WI38 (cell line): Measurements from ENCODE around the gene ZSCAN9.

Experiments used
- H3K4me3 ChIP-seq: 2 replicates; pipeline ENCODE4 v1.5.1; 2011; ENCODE audit warnings: low read depth, mild to moderate bottlenecking, control low read depth, low read length
- TF ChIP-seq, protein P1 (sequence below): IDR thresholded peaks from 2 replicates; pipeline ENCODE4 v1.5.1; 2012; ENCODE audit warnings: low read depth, mild to moderate bottlenecking, control low read depth, low read length

The ZSCAN9 gene

DNA sequence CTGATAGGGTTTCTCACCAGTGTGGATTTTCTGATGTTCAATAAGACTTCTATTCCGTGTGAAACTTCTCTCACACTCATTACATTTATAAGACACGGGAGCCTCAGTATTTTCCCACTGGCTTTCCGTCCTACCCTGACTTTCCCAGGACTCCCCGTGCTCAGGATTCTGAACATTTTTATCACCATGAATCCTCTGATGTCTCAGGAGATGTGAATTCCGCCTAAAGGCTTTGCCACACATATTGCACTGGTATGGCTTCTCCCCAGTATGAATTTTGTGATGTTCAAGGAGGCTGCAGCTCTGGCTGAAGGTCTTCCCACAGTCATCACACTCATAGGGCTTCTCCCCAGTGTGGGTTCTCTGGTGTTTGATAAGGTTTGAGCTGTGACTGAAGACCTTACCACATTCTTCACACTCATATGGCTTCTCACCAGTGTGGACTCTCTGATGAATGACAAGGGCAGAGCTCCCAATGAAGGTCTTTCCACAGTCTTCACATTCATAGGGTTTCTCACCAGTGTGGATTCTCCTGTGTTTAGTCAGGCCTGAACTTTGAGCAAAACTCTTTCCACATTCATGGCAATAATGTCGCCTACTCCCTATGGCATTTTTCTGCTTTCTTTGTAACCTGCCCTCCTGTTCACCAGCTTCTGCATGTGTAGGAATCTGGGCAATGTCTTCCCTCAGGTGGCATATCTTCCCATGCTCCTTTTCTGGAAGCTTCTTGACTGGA, 20.3 kb downstream of the ZSCAN9 start:
- no peak overlapping the region for H3K4me3 ChIP-seq
- TF ChIP-seq, protein P1, sequence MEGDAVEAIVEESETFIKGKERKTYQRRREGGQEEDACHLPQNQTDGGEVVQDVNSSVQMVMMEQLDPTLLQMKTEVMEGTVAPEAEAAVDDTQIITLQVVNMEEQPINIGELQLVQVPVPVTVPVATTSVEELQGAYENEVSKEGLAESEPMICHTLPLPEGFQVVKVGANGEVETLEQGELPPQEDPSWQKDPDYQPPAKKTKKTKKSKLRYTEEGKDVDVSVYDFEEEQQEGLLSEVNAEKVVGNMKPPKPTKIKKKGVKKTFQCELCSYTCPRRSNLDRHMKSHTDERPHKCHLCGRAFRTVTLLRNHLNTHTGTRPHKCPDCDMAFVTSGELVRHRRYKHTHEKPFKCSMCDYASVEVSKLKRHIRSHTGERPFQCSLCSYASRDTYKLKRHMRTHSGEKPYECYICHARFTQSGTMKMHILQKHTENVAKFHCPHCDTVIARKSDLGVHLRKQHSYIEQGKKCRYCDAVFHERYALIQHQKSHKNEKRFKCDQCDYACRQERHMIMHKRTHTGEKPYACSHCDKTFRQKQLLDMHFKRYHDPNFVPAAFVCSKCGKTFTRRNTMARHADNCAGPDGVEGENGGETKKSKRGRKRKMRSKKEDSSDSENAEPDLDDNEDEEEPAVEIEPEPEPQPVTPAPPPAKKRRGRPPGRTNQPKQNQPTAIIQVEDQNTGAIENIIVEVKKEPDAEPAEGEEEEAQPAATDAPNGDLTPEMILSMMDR = no peak

DNA sequence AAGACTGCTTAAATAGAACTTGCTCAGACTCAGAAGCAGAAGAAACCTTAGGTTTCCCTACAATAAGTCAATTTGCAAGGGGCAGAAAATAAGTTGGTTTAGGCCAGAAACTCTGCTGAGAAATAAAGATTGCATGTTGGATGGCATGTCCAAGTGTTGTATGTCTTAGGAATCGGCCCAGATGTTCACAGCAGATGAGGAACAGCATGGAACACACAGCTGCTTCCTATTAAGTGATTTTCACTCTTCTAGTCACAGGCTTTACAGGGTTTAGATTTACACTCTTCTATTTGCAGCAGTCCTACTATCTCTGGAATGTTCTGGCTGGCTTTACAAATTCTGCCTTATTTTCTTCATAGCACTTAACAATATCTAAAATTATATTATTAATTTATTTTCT, 23.8 kb downstream of the ZSCAN9 start:
- TF ChIP-seq, protein P1 = no peak
- no peak overlapping the region for H3K4me3 ChIP-seq

DNA sequence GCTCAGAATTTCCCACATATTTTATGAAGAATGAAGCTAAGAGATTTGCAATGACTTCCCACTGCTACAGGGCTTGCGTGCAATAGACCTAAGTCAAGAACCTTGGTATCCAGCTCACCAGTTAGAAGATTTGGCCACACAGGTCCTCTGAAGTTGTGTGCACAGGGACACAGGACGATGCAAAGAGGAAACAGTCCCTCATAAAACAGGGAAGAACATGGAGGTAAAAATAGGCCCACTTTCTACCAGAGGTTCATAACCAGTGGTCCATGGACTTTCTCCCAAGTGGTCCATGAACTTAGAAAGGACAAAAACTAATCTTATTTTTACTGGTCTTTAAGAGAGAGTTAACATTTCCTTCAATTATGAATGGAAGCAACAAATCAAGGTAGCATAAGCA, 25.7 kb downstream of the ZSCAN9 start:
- TF ChIP-seq, protein P1 = no peak
- peak overlapping the region; percentile 90 for H3K4me3 ChIP-seq

DNA sequence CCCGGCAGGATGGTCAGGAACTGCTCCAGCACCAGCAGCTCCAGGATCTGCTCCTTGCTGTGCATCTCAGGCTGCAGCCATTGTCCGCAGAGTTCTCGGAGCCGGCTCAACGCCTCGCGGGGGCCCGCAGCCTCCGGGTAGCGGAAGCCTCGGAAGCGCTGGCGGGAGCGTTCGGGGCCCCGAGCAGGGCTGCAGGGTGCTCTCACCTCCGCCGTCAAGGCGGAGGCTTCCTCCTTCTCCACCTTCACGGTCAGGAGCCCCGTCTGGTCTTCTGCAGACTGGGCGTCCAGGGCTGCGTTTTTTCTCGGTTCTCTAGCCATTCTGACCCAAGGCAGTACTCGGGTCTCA, 26.6 kb downstream of the ZSCAN9 start:
- peak overlapping the region; percentile 90 for H3K4me3 ChIP-seq
- TF ChIP-seq, protein P1 = no peak

DNA sequence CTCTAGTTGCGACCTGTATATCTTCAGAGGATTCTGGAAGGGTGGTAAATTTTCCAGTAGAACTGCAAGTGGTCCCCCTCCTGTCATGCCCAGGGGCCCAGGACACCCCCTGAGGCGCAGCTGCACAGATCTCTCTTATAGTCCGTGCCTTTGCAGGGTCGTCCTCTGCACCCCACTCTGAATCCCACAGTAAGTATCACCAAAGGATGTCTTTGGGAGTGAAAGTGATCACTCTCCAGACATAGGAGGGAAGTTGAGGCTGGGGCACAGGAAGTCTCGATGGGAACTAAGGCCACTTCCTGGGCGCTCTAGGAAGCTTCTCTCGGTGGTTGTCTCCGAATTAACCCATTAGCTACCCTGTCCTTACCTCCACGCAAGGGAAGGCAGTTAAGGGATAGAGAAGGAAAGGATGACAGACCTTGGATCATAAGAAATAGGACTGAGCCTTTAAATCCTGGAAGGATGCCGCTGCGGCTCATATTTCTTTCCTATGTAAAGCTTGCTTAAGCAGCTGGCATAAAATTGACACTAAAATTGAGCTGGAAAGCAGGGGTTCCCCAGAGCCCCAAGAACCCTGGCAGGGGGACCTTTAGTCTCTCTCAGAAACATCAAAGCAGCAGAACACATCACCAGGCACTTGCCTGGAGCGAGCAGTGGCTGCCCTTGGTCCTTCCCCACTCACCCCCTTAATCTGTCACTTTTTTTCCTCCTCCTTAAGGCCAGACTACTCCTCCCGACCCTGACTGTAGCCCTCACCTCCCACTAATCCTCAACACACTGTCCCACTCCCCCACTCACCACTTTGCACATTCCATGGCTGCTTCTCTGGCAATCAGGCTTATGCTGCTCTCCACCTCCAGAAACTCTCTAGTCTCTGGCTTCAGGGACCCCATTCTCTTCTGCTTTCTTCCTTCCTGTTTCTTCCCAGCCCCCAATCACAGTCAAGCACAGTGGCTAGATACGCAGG, 27.2 kb downstream of the ZSCAN9 start, which contains the start of gene ZKSCAN4:
Gene ZKSCAN4 (minus strand): TSS at position 261 of the 967 bp plus-strand sequence. CDS start 289 bp downstream, outside the sequence.
- H3K4me3 ChIP-seq = peak within 1 kb of the TSS; percentile 90
- TF ChIP-seq, protein P1 = no peak

DNA sequence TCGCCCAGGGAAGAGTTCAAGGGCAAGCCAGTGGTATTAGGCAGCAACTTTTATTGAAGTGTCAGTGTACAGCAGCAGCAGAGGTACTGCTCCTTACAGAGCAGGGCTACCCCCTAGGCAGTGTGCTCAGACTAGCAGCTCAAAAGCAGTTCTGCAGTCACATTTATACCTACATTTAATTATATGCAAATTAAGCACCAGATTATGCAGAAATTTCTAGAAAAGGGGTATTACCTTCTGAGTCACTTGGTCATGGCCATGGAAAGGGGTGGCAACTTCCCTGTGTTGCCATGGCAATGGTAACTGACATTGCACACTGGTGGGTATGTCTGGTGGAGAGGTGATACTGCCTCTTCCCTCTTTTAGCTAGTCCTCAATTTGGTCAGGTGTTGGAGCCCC, 29.0 kb downstream of the ZSCAN9 start:
- TF ChIP-seq, protein P1 = no peak
- H3K4me3 ChIP-seq = no peak overlapping the region

DNA sequence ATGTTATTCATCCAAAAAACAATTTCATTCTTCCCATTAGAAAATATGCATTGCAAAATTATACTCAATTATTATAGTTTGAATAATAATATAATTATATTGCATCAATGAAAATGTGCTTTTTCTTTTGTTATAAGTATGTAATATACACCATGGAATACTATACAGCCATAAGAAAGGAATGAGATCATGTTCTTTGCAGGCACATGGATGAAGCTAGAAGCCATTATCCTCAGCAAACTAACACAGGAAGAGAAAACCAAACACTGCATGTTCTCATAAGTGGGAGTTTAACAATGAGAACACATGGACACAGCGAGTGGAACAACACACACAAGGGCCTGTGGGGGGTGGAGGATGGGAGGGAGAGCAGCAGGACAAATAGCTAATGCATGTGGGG, 32.0 kb downstream of the ZSCAN9 start:
- no peak overlapping the region for H3K4me3 ChIP-seq
- TF ChIP-seq, protein P1 = no peak
